Measurements from ENCODE around the gene PUS10.

DNA sequence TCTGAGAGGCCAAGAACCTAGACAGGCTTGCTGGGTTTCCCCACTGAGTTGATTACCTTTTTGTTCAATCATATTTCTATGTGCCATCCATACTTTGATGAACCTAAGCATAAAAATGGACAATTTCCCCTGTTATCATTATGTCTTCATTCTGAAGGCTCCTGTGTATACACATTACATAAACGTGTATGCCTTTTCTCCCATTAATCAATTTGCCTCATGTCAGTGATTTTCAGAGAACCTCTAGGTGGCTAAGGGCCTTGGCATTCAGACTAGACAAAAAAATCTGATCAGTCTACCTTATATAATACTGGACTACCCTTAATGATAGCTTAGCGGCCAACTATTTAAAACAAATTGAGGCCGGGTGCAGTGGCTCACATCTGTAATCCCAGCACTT is 4.7 kb downstream of the PUS10 start:
- no peak for TF ChIP-seq POLR2A (IDR thresholded peaks at IDR 0.05)
- TF ChIP-seq, protein P1, sequence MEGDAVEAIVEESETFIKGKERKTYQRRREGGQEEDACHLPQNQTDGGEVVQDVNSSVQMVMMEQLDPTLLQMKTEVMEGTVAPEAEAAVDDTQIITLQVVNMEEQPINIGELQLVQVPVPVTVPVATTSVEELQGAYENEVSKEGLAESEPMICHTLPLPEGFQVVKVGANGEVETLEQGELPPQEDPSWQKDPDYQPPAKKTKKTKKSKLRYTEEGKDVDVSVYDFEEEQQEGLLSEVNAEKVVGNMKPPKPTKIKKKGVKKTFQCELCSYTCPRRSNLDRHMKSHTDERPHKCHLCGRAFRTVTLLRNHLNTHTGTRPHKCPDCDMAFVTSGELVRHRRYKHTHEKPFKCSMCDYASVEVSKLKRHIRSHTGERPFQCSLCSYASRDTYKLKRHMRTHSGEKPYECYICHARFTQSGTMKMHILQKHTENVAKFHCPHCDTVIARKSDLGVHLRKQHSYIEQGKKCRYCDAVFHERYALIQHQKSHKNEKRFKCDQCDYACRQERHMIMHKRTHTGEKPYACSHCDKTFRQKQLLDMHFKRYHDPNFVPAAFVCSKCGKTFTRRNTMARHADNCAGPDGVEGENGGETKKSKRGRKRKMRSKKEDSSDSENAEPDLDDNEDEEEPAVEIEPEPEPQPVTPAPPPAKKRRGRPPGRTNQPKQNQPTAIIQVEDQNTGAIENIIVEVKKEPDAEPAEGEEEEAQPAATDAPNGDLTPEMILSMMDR (IDR thresholded peaks at IDR 0.05), result no peak

Measured in testis (tissue), 2 donors.